Trophoblast cell (in vitro differentiated cells and primary cell): ENCODE data around the gene LMBR1.

Source experiments
- DNase-seq, 2 donors: peaks; one replicate each; pipeline ENCODE4 v3.0.0-alpha.2; 2016
- H2AFZ ChIP-seq: 2 replicates; pipeline ENCODE4 v1.6.1; 2013; ENCODE audit warnings: low read length, moderate library complexity, mild to moderate bottlenecking; ENCODE audit not compliant: insufficient read depth, poor library complexity
- H2AK5ac ChIP-seq: 2 replicates; pipeline ENCODE4 v1.6.1; 2013; ENCODE audit warnings: mild to moderate bottlenecking, low read length
- H2BK120ac ChIP-seq: 2 replicates; pipeline ENCODE4 v1.6.1; 2013; ENCODE audit warnings: low read length, mild to moderate bottlenecking, moderate library complexity; ENCODE audit not compliant: insufficient read depth, poor library complexity
- H2BK12ac ChIP-seq: 2 replicates; pipeline ENCODE4 v1.6.1; 2013; ENCODE audit warnings: mild to moderate bottlenecking, low read length, moderate library complexity
- H2BK5ac ChIP-seq: 2 replicates; pipeline ENCODE4 v1.6.1; 2013; ENCODE audit warnings: low read length, low read depth, moderate library complexity, mild to moderate bottlenecking; ENCODE audit not compliant: poor library complexity
- H3K14ac ChIP-seq: 2 replicates; pipeline ENCODE4 v1.6.1; 2013; ENCODE audit warnings: mild to moderate bottlenecking, low read length
- H3K18ac ChIP-seq: 2 replicates; pipeline ENCODE4 v1.6.1; 2013; ENCODE audit warnings: mild to moderate bottlenecking, low read length
- H3K23ac ChIP-seq: 2 replicates; pipeline ENCODE4 v1.6.1; 2013; ENCODE audit warnings: low read length
- H3K27ac ChIP-seq: 2 replicates; pipeline ENCODE4 v1.5.1; 2013; ENCODE audit warnings: low read depth, mild to moderate bottlenecking, inconsistent platforms, low read length, moderate library complexity
- H3K27me3 ChIP-seq: 2 replicates; pipeline ENCODE4 v1.6.1; 2013; ENCODE audit warnings: inconsistent platforms, mild to moderate bottlenecking, low read length, moderate library complexity; ENCODE audit not compliant: insufficient read depth
- H3K36me3 ChIP-seq, 2 experiments: 1 replicate in 1 of 2; 2 replicates in 1 of 2; pipeline ENCODE4 v1.6.1; 2013; ENCODE audit warnings: low read length in 2 of 2, mild to moderate bottlenecking in 2 of 2, moderate library complexity in 1 of 2; ENCODE audit not compliant: insufficient read depth in 2 of 2, control insufficient read depth in 1 of 2
- H3K4ac ChIP-seq: 2 replicates; pipeline ENCODE4 v1.6.1; 2013; ENCODE audit warnings: low read depth, mild to moderate bottlenecking, low read length, moderate library complexity
- H3K4me1 ChIP-seq, 2 experiments: 1 replicate in 1 of 2; 2 replicates in 1 of 2; pipeline ENCODE4 v1.6.1; 2013; ENCODE audit warnings: low read length in 2 of 2, mild to moderate bottlenecking in 2 of 2, moderate library complexity in 1 of 2; ENCODE audit not compliant: insufficient read depth in 2 of 2, control insufficient read depth in 1 of 2
- H3K4me2 ChIP-seq: 2 replicates; pipeline ENCODE4 v1.6.1; 2013; ENCODE audit warnings: inconsistent platforms, mild to moderate bottlenecking, low read length, moderate library complexity
- H3K4me3 ChIP-seq: 2 replicates; pipeline ENCODE4 v1.5.1; 2013; ENCODE audit warnings: mild to moderate bottlenecking, low read depth, low read length, inconsistent platforms
- H3K79me1 ChIP-seq: one replicate; pipeline ENCODE4 v1.6.1; 2013; ENCODE audit warnings: low read length
- H3K79me2 ChIP-seq: 2 replicates; pipeline ENCODE4 v1.6.1; 2013; ENCODE audit warnings: low read length, mild to moderate bottlenecking; ENCODE audit not compliant: control insufficient read depth, insufficient read depth, poor library complexity
- H3K9ac ChIP-seq: 2 replicates; pipeline ENCODE4 v1.6.1; 2013; ENCODE audit warnings: mild to moderate bottlenecking, low read length
- H3K9me3 ChIP-seq: 2 replicates; pipeline ENCODE4 v1.6.1; 2013; ENCODE audit warnings: low read depth, mild to moderate bottlenecking, control low read depth, inconsistent platforms, low read length; ENCODE audit not compliant: insufficient read depth
- H4K12ac ChIP-seq: 2 replicates; pipeline ENCODE4 v1.6.1; 2013; ENCODE audit warnings: low read depth, mild to moderate bottlenecking, low read length, moderate library complexity
- H4K8ac ChIP-seq: 2 replicates; pipeline ENCODE4 v1.6.1; 2013; ENCODE audit warnings: low read depth, mild to moderate bottlenecking, low read length, moderate library complexity
- H4K91ac ChIP-seq: one replicate; pipeline ENCODE4 v1.6.1; 2013; ENCODE audit warnings: low read depth, mild to moderate bottlenecking, low read length, moderate library complexity
- WGBS: extraction: QIAGEN DNeasy Blood & Tissue Kit; methylation state at CpG from one replicate; pipeline ENCODE4 v1.1.7; 2013; ENCODE audit warnings: missing lambda C conversion rate; ENCODE audit not compliant: insufficient read length, insufficient coverage; ENCODE audit errors: extremely low coverage; 5-methylcytosine and 5-hydroxymethylcytosine counted together

LMBR1 gene

GRCh38 chr7:156783864-156784263 is 109.1 kb downstream of the LMBR1 start:
- H3K4me1 ChIP-seq = no peaks in the 10 kb centered on the region
- H2BK12ac ChIP-seq = no peak overlapping the region
- H3K9ac ChIP-seq = no peak overlapping the region
- H3K79me1 ChIP-seq = no peaks in the 10 kb centered on the region
- WGBS = no CpG with 5 or more reads among the region's 4 CpGs
- no peak overlapping the region for H4K12ac ChIP-seq
- H3K79me2 ChIP-seq = no peaks in the 10 kb centered on the region
- H3K36me3 ChIP-seq = no peaks in the 10 kb centered on the region
- no peak overlapping the region for H3K4me3 ChIP-seq
- H3K4ac ChIP-seq = no peak overlapping the region
- no peak overlapping the region for H4K8ac ChIP-seq
- no peak overlapping the region for H3K4me2 ChIP-seq
- no peak overlapping the region for H3K14ac ChIP-seq
- no peak overlapping the region for H2BK5ac ChIP-seq
- H3K18ac ChIP-seq = no peak overlapping the region
- no peak overlapping the region for H3K27ac ChIP-seq
- no peaks in the 10 kb centered on the region for H3K9me3 ChIP-seq
- H3K23ac ChIP-seq = no peak overlapping the region
- H2AK5ac ChIP-seq = no peak overlapping the region
- no peak overlapping the region for H2BK120ac ChIP-seq
- H2AFZ ChIP-seq = no peak overlapping the region
- no peak for DNase-seq
- H4K91ac ChIP-seq = no peak overlapping the region
- no peaks in the 10 kb centered on the region for H3K27me3 ChIP-seq

GRCh38 chr7:156781972-156782371 is 111.0 kb downstream of the LMBR1 start:
- no peaks in the 10 kb centered on the region for H3K79me1 ChIP-seq
- no peak overlapping the region for H3K9ac ChIP-seq
- H3K18ac ChIP-seq = no peak overlapping the region
- no peaks in the 10 kb centered on the region for H3K9me3 ChIP-seq
- no peak overlapping the region for H2AFZ ChIP-seq
- H3K27ac ChIP-seq = no peak overlapping the region
- WGBS = no CpG with 5 or more reads among the region's 2 CpGs
- H3K4me2 ChIP-seq = no peak overlapping the region
- no peaks in the 10 kb centered on the region for H3K27me3 ChIP-seq
- H2BK120ac ChIP-seq = no peak overlapping the region
- DNase-seq = no peak
- no peaks in the 10 kb centered on the region for H3K79me2 ChIP-seq
- H3K36me3 ChIP-seq = no peaks in the 10 kb centered on the region
- H2AK5ac ChIP-seq = no peak overlapping the region
- H3K14ac ChIP-seq = no peak overlapping the region
- no peak overlapping the region for H3K4ac ChIP-seq
- no peak overlapping the region for H4K8ac ChIP-seq
- H4K12ac ChIP-seq = no peak overlapping the region
- no peak overlapping the region for H2BK12ac ChIP-seq
- H3K4me1 ChIP-seq = no peaks in the 10 kb centered on the region
- no peak overlapping the region for H3K4me3 ChIP-seq
- no peak overlapping the region for H4K91ac ChIP-seq
- no peak overlapping the region for H2BK5ac ChIP-seq
- H3K23ac ChIP-seq = no peak overlapping the region

- Histone ChIP-seq H3K79me2 (no peaks in the 10 kb centered on the region), H3K14ac (no peak overlapping the region), H2BK120ac (no peak overlapping the region), H4K8ac (no peak overlapping the region), H4K12ac (no peak overlapping the region), H3K9me3 (no peaks in the 10 kb centered on the region), H2AFZ (no peak overlapping the region), H3K4me1 (no peaks in the 10 kb centered on the region), H3K4me3 (no peak overlapping the region), H3K36me3 (no peaks in the 10 kb centered on the region), H3K4me2 (no peak overlapping the region), H3K23ac (no peak overlapping the region), H3K4ac (no peak overlapping the region), H2BK5ac (no peak overlapping the region), H3K18ac (no peak overlapping the region), H4K91ac (no peak overlapping the region), H3K27me3 (no peaks in the 10 kb centered on the region), H3K79me1 (no peaks in the 10 kb centered on the region), H2AK5ac (no peak overlapping the region), H2BK12ac (no peak overlapping the region), H3K9ac (no peak overlapping the region), H3K27ac (no peak overlapping the region)
- WGBS = no CpG with 5 or more reads among the region's 4 CpGs
- no peak for DNase-seq
Measured at GRCh38 chr7:156780724-156781455, 112.1 kb downstream of the LMBR1 start.

GRCh38 chr7:156778668-156779067 is 114.3 kb downstream of the LMBR1 start:
- H3K4me3 ChIP-seq = no peak overlapping the region
- no peaks in the 10 kb centered on the region for H3K9me3 ChIP-seq
- H3K4me2 ChIP-seq = no peak overlapping the region
- no peak overlapping the region for H3K18ac ChIP-seq
- H4K8ac ChIP-seq = no peak overlapping the region
- H2AFZ ChIP-seq = no peak overlapping the region
- H2AK5ac ChIP-seq = no peak overlapping the region
- no peak overlapping the region for H3K23ac ChIP-seq
- no peak overlapping the region for H2BK5ac ChIP-seq
- H3K79me2 ChIP-seq = no peaks in the 10 kb centered on the region
- H3K79me1 ChIP-seq = no peaks in the 10 kb centered on the region
- no peak overlapping the region for H3K9ac ChIP-seq
- no CpG with 5 or more reads among the region's 3 CpGs for WGBS
- no peaks in the 10 kb centered on the region for H3K4me1 ChIP-seq
- no peak overlapping the region for H2BK12ac ChIP-seq
- H4K91ac ChIP-seq = no peak overlapping the region
- H3K36me3 ChIP-seq = no peaks in the 10 kb centered on the region
- no peaks in the 10 kb centered on the region for H3K27me3 ChIP-seq
- H4K12ac ChIP-seq = no peak overlapping the region
- no peak overlapping the region for H2BK120ac ChIP-seq
- no peak overlapping the region for H3K14ac ChIP-seq
- peak; percentile 59 to 86 for DNase-seq
- no peak overlapping the region for H3K4ac ChIP-seq
- no peak overlapping the region for H3K27ac ChIP-seq
